GM21528 (cell line): ENCODE data around the gene LRSAM1.

Experiments used
- ATAC-seq: cut with Tn5 transposase; IDR thresholded peaks from one replicate; pipeline ENCODE4 v1.9.1; 2021; ENCODE audit warnings: mild to moderate bottlenecking, moderate library complexity; ENCODE audit not compliant: unreplicated experiment, low FRiP score

The LRSAM1 gene

DNA sequence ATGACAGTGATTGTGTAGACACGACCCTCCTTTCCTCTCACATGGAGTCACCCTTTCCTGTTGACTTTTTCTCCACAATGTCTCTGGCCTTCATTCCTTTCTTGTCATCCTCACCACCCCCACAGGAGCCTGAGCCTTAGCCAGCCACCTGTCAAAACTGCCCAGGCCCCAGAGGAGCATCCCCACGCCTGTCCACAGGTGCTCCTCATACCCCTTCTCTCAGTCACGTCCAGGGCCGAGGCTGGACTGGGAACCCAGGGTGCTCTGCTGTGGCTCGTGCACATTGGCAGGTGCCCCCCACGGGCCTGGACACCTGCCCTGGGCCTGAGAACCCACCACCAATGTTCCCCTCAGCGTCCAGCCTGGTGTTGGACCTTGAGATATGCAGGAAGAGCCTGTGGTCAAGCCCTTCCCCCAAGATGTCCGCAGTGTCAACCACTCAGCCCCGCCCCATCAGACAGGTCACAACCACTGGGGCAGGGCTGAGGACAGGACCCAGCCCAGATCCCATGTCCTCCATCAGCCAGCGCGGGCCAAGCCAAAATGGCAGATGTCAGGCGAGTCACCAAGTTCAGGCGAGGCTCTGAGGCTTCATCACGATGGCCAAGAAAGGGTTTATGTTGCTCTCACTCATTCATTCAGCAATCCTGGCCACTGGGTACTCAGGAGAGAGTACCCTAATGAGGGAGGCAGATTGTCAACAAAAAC is 95.0 kb downstream of the LRSAM1 start:
- ATAC-seq: no peak

- no peak for ATAC-seq
These were observed 97.1 kb downstream of the LRSAM1 start for GRCh38 chr9:127548352-127548881.

- ATAC-seq: no peak
These were observed 97.9 kb downstream of the LRSAM1 start for GRCh38 chr9:127549218-127549617.

DNA sequence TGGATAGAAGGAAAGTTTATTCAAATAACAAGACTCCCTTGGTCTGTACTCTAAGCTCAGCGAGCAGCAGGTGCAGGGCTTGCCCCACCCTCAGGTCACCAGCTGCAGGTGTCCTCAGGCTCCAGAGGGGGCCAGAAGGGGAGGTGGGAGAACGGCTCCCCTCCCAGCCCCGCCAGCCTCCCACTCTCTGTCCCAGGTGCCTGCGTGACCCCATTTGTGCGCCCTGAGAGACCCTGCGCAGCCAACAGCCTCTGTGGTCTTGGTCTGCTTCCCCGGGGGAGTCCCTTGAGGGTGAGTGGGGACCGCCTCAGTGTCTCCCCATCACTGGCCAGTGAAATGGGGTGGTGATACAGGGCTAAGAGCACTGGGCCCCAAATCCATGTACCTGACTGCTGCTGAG is 98.4 kb downstream of the LRSAM1 start:
- no peak for ATAC-seq

- ATAC-seq: no peak
These were observed 99.0 kb downstream of the LRSAM1 start for GRCh38 chr9:127550282-127550681.

DNA sequence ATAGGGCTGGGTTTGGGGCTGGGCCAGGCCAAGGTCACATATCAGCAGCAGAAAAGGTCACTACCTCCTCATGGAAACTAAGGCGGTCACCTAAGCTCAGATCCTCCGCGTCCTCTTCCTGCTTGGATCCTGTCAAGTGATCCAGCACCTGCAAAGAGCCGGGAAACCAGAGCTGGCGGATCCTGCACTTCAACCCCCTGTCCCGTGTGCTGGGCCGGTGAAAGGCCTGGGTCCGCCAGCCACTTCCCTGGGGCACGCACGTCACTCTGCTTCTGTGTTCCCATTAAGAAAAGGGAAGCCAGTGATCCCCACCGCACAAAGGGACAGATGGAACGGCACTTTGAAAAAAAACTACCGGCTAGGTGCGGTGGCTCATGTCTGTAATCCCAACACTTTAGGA is 99.4 kb downstream of the LRSAM1 start:
- ATAC-seq: no peak
